ENCODE measurements around the gene SELE.

Gene SELE, protein sequence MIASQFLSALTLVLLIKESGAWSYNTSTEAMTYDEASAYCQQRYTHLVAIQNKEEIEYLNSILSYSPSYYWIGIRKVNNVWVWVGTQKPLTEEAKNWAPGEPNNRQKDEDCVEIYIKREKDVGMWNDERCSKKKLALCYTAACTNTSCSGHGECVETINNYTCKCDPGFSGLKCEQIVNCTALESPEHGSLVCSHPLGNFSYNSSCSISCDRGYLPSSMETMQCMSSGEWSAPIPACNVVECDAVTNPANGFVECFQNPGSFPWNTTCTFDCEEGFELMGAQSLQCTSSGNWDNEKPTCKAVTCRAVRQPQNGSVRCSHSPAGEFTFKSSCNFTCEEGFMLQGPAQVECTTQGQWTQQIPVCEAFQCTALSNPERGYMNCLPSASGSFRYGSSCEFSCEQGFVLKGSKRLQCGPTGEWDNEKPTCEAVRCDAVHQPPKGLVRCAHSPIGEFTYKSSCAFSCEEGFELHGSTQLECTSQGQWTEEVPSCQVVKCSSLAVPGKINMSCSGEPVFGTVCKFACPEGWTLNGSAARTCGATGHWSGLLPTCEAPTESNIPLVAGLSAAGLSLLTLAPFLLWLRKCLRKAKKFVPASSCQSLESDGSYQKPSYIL

DNA sequence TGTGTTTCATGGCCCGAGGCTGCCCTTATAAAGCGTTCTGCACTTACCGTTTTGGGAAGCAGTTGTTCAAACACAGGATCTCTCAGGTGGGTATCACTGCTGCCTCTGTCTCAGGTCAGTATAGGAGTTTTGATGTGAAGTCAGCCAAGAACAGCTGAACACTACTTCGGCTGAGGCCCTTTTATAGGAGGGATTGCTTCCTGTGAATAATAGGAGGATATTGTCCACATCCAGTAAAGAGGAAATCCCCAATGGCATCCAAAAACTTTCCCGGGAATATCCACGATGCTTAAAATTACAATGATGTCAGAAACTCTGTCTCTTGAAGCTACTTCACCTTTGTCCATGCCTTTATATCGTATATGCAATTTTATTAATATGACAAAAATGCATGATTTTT is at the start of gene SELE:
Gene SELE (minus strand): TSS at position 156 of the 400 bp plus-strand sequence. CDS start 467 bp downstream, outside the sequence.
- no peak for DNase-seq

DNA sequence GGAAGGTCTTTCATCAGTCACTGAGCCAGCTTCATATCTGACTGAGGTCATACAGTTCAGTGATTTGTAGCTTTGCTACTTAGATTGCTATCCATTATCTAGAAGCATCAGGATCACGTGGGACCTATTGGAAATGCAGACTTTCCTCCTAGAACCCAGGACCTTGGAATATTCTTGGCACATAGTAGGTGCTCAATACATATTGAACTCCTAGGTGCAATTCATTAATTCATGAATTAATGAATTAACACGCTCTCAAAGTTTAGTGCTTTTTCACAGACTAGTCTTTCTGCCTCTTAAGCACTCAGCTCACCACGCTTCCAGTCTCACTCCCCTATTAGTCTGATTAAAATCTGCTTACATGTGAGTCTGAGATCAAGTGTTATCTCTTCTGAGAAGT is 48.7 kb upstream of the SELE start:
- DNase-seq: no peak

DNA sequence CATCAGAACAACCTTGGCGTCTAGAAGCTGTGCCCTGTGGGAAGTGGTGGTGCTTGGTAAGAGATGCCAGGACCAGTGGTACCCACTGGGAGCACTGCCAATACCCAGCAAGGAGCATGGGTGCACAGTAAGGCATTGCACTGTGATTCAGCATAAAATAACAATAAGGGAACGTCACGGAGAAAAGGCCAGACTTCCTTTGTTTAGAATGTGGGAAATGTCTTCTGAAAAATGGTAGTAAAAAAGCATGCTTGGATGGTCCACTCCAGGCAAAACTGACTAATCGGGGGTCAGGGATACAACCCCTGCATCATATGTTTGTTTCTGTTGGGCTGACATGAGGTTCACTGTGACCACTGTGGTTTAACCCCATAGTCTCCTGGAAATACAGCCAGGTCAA is 46.1 kb upstream of the SELE start:
- no peak for DNase-seq

DNA sequence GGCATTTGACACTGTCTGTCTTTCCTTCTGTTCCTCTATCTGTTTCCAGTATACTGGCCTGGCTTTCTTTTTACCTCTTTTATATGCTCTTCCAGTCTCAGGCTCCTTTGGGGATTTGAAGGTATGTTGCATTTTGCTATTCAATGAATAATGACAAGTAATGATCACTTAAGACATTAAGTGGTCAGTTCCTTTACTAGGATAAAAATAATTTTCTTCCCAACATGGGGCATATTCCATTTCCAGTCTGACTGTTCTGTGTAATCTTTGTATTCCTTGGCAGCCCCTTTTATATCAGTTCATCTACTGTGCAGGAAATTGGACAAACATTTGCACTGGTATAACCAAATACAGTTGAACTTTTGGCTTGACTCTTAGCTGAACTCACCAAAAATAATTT is 45.3 kb upstream of the SELE start:
- no peak for DNase-seq

DNA sequence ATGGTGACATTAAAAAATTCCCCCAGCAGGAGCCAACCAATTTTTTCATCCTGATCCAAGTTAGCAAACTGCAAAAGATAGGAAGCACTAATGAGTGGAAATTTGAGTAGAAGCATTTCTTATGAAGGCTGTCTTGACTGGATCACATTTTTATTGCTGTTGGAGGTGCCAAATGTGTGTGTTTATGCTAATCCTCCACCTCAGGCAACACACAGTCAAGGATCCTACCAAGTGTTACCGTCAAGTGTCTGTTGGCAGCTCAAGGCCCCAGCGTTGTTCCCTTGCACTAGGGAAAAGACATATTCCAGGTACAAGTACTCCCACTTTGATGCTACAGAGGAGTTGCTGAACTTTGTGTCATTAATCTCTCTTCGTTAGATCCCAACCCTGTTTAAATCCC is 42.6 kb upstream of the SELE start:
- no peak for DNase-seq

DNA sequence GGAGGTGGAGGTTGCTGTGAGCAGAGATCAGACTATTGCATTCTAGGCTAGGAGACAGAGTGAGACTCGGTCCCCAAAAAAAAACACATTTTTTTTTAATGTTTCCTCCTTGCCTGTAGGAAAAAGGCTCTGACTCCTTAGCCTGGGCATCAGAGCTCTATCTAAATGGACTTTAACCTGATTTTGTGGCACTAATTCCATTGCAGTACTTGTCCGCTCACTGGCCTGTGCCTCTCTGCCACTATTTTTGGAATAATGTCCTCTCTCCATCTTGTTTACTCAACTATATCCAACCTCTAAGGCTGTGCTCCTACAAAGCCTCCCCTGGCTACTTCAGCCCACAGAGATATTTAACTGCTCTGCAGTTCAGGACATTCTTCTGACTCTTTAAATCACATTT is 34.3 kb upstream of the SELE start:
- no peak for DNase-seq

DNA sequence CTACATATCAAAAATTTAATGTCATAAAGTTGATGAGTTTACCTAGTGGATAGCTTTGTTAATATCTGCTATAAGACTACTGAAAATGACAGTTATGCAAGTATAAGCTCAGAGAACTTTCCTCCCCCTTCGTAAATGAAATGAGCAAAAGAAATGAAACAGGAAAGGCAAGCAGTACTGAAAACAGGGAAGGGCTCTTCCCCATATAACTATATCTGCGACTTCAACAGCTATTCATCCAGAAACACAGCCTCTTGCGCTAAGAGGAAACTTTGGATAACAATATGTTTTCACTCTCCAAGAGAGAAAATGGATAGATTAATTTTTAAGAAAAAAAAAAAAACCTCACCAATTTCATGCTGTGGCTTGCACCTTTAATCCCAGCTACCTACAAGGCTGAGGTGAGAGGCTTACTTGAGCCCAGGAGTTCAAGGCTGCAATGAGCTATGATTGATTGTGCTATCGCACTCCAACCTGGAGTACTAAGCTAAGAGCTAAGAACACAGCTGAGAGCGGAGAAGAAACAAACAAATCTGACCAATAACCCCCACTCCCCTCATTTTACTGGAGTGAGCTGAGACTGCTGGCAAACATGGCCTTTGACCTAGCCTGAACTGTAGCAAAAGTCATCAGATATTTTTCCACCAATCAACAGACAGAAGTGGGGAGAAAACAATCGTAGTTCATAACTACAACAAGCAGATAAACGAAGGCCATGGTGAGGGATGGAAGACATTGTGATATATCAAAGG is 31.9 kb upstream of the SELE start:
- no peak for DNase-seq

DNA sequence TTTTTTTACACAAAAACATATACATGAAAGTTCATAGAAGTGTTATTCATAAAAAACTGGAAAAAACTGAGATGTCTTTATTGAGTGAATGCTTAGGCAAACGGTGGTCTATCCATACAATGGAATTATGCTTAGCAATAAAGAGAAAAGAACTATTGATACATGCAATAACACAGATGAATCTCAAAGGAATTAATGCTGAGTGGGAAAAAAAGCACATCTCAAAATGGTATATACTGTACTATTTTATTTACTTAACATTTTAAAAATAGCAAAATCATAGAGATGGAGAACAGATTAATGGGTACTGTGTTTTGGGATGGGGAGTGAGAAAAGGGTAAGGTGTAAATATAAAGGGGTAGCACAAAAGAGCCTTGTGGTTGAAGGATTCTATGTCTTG is 31.0 kb upstream of the SELE start:
- no peak for DNase-seq

DNA sequence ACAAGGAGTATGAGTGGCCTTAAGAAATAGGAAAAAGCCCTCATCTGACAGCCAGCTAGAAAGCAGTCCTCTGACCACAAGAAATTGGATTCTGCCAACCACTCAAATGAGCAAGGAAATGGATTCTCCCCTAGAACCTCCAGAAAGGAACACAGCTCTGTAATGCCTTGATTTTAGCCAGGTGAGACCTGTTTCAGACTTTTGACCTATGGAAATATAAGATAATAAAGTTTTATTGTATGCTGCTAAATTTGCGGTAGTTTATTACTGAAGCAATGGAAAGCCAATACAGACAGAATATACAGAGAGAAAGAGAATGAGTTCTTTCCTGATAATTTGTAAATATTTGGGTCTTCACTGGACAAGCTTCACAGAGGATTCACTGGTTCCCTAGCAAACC is 28.8 kb upstream of the SELE start:
- DNase-seq: no peak

DNA sequence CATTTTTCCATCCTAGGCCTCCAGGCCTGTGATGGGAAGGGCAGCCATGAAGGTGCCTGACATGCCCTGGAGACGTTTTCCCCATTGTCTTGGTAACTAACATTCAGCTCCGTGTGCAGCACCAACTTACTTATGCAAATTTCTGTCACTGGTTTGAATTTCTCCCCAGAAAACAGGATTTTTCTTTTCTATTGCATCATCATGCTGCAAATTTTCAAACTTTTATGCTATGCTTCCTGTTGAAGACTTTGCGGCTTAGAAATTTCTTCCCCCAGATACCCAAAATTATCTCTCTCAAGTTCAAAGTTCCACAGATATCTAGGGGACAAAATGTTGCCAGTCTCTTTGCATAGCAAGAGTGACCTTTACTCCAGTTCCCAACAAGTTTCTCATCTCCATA is 25.2 kb upstream of the SELE start:
- no peak for DNase-seq

DNA sequence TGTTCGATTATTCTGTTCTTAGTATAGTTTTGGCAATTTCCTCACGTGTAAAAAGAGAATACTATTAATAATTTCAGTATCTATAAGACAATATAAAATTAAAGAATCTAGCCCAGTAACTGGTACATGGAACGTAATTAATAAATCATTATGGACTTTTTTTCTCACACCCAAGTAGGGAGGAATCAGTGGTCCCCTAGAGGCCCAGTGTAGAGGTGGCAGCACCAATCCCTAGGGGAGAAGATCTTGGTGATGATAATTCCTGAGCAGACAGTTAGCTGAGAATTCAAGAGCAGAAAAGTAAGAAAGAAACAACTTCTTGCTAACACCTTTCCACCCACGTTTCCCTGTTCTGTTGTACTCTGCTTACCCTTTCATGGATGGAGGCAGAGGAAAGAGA is 19.7 kb upstream of the SELE start:
- no peak for DNase-seq

DNA sequence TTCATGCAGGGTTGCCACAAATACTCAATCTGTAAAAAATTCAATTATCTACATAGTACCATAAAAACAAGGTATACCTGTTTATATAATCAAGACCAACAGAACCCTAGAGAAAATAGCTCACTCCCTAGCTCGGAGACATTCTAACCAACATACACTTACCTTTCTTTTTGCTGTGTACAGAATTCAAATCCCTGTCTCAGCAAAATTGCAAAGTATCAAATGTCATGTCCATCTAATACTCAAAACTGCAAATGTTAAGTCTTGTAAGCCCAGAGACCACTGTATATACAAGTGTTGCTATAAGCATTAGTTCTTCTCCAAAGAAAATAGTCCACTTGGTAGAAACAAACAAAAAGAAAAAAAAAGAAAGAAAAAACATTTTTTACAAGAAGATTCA is 16.2 kb upstream of the SELE start:
- no peak for DNase-seq

DNA sequence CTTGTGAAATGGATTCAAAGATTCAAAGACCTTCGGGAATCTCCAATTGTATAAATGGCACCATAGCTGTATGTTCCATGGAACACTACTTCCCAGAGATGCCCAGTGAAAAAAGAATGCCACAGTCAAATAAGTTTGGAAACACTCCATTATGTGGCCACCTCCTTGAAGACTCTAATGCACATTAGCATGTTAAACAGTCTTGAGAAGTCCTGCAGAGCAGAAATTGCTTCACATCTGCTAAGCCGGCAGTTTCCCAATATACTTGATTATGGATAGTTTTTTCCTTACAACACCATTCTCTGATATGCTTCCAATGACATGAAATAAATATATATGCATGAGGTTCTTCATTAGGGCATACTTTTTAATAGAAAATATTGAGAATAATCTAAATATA is 12.7 kb upstream of the SELE start:
- DNase-seq: no peak

DNA sequence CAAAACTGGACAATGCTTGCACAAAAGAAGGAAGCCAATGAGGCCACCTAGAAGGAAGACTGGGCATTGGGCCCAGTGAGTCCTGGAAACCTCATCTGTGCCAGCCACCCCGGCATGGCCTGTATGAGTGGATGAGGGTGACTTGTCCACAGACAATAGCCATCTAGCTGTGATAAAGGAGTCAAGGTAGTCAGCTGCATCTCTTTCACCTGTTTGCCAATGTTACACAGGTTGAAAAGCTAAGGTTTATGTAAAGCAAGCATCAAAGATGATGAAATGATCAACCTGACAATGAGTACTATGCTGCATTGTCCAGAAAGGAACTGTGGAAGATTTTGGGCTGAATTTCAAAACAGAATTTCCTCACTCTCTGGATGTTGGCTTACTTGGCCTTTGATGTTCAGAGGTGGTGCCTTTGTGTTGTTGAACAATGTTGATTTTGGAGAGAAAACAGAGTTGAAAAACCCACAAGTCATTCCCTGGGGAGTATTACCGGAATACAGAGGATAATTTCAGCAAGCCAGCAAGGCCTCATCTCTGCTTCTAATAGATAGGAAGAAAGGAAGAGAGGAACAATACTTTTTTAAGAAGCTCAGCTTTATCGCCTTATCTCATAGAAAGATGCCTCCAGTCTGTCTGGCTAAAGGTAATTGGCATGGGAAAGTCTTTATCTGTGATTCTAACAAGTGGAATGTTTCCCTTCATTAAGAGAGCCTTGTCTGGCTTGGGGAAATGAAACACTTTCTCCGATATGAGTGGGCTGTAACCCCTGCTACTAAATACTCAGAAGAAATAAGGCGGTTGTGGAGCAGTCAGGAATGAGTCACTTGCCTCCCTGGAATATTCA is 11.4 kb upstream of the SELE start:
- peak in 1 of 2 experiments; percentile 14 for DNase-seq

DNA sequence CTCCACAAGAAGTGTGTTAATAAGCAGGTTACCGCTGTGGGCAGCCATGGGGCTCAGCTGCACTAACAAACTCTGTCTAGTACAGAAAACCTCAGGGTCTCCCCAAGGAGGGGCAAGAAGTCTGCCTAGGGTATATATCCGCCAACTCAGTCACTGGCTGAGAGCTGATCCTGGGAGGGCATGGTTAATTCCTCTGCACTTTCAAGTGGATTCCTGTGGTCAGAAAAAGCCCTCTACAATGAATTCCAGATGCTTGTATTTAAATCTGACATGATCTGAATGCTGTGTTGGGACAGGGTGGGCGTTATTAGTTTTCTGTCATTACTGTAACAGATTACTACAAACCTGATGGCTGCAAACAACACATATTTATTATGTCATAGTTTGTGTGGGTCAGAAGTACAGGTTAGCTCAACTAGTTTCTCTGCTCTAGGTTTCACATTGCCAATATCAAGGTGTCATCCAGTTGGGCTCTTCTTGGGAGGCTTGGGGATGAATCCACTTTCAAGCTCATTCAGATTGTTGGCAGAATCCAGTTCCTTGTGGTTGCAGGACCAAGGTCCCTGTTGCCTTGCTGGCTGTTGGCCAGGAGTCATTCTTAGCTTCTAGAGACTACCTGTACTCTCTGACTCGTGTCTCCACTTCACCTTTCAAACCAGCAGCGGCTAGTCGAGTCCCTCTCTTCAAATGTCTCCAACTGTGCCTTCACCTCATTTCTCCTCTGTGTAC is 8.0 kb upstream of the SELE start:
- no peak for DNase-seq

DNA sequence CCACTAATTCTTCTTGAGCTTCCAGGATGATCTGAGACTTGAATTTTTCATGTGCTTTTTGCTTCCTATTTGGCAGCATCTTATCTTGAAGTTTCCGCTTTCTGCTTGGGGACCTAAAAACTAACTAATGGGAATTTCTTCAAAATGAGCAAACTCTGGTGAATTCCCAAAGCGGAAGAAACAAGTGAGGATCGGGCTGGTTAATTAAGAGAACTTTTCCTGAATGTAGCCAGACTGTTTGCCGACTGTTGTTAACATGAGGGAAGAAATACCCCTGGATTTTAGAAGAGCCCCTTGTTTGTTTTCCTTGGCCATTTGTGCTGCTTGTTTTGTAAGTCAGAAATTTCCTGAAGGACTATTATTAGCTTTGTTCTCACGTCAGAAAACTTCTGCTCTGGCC is 6.1 kb upstream of the SELE start:
- no peak for DNase-seq

DNA sequence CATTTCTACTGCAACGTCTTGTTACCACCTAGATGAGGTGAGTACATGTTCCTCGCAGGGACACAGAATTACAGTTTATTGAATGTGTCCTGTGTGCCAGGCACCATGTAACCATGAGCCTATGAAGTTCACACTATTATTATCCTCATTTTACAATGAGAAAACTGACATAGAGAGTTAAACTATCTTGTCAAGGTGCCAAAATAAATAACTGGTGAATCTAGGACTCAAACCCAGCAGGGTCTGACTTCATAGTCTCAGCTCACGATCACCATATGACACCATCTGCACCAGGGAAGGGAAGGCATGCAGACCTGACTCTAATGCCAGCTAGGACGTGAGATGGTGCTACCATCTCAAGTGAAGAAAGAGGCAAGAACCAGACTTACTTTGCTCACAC is 2.4 kb downstream of the SELE start:
- DNase-seq: no peak

DNA sequence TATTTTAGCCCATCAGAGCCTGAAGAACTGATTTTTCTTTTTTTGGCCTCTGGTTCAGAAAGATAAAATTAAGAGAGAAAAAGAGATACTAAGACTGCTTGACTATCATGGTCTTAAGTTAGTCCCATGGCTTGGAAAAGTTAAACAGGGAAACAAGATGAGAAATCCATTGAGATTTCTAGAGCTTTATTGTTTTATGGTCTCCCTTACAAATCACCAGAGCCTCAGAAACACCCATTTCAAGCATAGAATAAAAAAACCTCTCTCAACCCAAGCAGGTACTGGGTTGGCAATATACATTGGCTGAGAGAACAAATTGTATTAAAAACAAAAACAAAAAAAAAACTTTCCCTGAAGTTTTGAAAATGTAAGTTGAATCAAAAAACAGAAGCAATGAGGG is 3.9 kb downstream of the SELE start:
- DNase-seq: no peak

DNA sequence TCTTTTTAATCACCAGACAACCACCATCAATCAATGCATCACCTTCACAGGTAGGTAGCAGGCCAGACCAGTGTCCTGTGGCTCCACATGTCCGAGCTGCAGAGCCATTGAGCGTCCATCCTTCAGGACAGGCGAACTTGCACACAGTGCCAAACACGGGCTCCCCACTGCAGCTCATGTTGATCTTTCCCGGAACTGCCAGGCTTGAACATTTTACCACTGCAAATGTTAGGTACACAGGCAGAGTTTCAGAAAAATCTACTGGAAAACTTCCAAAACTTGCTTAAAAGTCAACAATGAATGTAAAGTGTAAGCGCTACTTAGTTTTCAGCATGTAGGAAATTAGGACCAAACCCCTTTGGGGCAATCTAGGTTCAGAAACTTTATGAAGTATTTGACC is 6.6 kb downstream of the SELE start:
- no peak for DNase-seq

DNA sequence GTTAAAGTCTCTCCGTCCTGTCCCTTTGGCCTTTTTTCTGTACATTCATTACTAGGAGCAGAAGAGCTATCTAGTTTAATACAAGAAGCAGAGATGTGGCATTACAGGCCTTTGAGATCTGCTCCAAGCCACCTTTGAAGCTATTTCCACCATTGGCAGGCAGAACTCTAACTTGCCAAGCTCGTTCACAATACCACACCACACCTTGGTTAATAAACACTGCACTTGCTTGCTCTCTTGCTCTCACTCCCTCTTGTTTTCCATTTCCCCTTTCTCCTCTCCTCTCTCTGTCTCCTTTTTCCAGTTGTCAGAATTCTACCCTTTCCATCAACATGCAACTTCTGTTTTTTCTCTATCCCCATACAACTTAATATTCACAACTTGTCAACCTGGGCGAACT is 7.0 kb downstream of the SELE start:
- DNase-seq: no peak

DNA sequence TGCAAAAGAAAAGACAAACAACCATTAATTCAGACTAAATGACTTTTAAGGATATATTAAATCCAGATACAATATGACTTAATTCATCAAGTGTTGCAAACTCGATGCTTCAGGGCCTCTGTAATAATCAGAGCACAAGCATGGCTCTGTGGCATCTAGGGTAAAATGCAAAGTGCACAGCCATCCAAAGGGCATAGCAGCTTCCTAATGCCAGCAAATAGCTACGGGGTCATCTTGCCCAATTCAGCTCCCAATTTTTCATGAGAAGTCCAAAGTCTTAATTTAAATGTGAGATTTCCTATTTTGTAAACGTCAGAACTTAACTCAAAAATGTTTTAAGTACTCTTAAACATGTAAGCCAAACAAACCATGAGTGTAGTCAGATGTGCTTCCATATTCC is 7.9 kb downstream of the SELE start:
- DNase-seq: no peak

DNA sequence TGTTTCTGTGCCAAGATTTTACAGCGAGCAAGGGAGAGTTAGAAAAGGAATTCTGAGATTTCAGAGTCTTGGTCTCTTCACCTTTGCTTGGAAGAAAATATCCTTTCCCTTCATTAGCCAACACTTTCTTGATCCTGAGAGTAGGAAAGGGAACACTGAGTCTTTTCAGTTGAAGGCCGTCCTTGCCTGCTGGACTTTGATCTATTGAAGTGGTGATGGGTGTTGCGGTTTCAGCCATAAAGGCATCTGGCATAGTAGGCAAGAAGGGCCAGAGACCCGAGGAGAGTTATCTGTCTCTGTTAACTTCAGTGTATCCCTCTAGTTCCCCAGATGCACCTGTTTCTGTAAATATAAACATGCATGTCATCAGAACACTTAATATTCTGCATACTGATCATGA is 9.7 kb downstream of the SELE start:
- no peak for DNase-seq

DNA sequence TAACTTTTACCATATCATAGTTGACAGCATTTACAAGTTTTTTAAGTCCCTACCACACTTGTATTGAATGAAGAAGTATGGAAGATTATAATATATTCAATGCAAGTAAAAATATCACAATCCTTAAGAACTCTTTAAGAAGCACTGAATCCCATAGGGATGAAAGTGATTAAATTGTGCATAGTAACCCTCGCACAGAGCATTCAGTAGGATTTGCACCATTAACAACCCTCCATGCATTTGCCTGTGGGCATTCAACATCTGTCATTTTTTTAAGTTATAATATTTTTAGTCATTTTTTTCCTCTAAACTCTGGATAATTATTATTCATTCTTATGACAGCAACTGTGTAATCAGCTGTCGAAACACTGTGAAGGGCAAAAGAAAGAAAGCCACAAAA is 10.1 kb downstream of the SELE start:
- DNase-seq: no peak

All from NCI-H1930 (cell line).